Measurements from ENCODE around the gene DDX1. TPM values are rescaled to one million over a fixed set of nuclear protein-coding genes. Genes with fewer than 3 reads are reported as not detected.

DDX1 gene
- total RNA-seq, 3 donors from 2014 or later = 57.4 to 72.6 (median 71.0) TPM

DNA sequence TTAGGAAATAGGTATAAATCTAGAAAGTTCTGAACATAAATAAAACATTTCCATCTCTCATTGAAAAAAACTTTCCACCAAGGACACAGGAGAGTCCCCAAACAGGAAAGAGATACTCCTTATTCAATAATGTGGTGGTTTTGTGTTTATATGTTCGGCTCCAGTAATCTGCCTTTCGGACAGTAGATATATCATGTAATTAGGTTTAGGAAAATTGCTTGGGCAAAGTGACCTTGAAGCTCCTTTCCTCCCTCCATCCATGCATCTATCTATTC is 69.6 kb downstream of the DDX1 start:
- Histone ChIP-seq H3K27me3 (no peaks in the 10 kb centered on the region), H3K9me3 (no peaks in the 10 kb centered on the region), H3K36me3 (no peaks in the 10 kb centered on the region), H3K4me1 (no peaks in the 10 kb centered on the region), H3K4me3 (no peak overlapping the region), H3K27ac (no peak overlapping the region)
- no peak for TF ChIP-seq POLR2A (IDR thresholded peaks at IDR 0.05)
- TF ChIP-seq, protein P1, sequence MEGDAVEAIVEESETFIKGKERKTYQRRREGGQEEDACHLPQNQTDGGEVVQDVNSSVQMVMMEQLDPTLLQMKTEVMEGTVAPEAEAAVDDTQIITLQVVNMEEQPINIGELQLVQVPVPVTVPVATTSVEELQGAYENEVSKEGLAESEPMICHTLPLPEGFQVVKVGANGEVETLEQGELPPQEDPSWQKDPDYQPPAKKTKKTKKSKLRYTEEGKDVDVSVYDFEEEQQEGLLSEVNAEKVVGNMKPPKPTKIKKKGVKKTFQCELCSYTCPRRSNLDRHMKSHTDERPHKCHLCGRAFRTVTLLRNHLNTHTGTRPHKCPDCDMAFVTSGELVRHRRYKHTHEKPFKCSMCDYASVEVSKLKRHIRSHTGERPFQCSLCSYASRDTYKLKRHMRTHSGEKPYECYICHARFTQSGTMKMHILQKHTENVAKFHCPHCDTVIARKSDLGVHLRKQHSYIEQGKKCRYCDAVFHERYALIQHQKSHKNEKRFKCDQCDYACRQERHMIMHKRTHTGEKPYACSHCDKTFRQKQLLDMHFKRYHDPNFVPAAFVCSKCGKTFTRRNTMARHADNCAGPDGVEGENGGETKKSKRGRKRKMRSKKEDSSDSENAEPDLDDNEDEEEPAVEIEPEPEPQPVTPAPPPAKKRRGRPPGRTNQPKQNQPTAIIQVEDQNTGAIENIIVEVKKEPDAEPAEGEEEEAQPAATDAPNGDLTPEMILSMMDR (IDR thresholded peaks at IDR 0.05) = no peak
- no peak for TF ChIP-seq POLR2AphosphoS5 (IDR thresholded peaks at IDR 0.05)
- DNase-seq (ENCODE audit: low spot score in 2 of 2) = no peak
- intact Hi-C loops (cut with DNase I; ENCODE audit: low total_unique reads) = no loop called here

DNA sequence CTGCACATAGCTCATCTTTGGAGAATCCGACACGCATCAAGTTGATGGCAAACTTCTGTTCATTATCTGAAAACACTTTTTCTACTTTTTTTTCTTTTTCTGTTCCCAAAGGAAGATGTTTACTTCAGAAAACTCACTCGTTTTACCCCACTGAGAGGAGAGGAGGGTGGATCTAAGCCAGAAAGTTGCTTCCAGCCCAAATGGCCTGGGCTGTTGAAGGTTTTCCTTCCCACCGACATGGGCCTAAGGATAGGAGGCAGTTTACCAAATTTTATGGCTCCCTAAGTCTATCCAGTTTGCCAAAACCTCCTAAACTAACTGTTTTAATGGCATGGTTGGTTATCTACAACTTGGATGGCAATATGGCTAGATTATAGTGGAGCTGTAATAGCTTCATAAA is 70.4 kb downstream of the DDX1 start:
- intact Hi-C loops (cut with DNase I; ENCODE audit: low total_unique reads) = no loop called here
- Histone ChIP-seq H3K36me3 (no peaks in the 10 kb centered on the region), H3K4me3 (no peak overlapping the region), H3K27me3 (no peaks in the 10 kb centered on the region), H3K9me3 (no peaks in the 10 kb centered on the region), H3K4me1 (no peaks in the 10 kb centered on the region), H3K27ac (no peak overlapping the region)
- TF ChIP-seq, protein P1 (IDR thresholded peaks at IDR 0.05) = no peak
- TF ChIP-seq POLR2A (IDR thresholded peaks at IDR 0.05) (no peak), POLR2AphosphoS5 (IDR thresholded peaks at IDR 0.05) (no peak)
- no peak for DNase-seq (ENCODE audit: low spot score in 2 of 2)

DNA sequence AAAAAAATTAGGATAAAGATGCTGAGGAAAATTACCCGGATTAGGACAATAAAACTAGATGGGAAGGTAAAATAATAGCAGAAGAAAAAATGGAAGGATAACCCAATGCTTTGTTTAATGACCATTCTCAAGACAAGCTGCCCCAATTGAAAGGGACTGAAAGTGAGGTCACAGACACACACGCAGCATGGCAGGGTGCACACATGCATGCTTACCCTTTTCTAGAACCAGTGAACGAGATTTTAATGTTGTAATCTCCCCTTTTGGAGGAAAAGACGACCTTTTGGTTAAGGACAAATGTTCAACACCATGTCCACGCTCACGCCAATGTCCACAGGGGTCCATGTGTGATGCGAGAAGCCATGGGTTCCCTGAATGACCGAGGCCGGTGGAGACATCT is 70.9 kb downstream of the DDX1 start:
- no peak for DNase-seq (ENCODE audit: low spot score in 2 of 2)
- no peaks in the 10 kb centered on the region for H3K36me3 ChIP-seq
- TF ChIP-seq POLR2A (IDR thresholded peaks at IDR 0.05) (no peak), POLR2AphosphoS5 (IDR thresholded peaks at IDR 0.05) (no peak)
- TF ChIP-seq, protein P1 (IDR thresholded peaks at IDR 0.05) = no peak
- no peaks in the 10 kb centered on the region for H3K9me3 ChIP-seq
- no peaks in the 10 kb centered on the region for H3K4me1 ChIP-seq
- H3K4me3 ChIP-seq = no peak overlapping the region
- H3K27ac ChIP-seq = no peak overlapping the region
- intact Hi-C loops (cut with DNase I; ENCODE audit: low total_unique reads) = no loop called here
- no peaks in the 10 kb centered on the region for H3K27me3 ChIP-seq

DNA sequence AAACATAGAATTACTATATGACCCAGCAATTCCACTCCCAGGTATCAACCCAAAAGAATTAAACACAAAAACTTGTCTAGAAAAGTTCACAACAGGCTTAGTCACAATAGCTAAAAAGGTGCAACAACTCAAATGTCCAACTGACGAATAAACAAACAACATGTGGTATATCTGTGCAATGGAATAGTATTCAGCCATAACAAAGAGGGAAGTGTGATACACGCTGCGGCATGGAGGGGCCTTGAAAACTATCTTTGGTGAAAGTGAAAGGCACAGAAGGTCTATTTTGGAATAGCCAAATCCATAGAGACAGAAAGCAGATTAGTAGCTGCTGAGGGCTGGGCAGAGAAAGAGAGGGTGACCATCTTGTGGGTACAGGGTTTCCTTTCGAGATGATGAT is 72.1 kb downstream of the DDX1 start:
- H3K27me3 ChIP-seq = no peaks in the 10 kb centered on the region
- H3K36me3 ChIP-seq = no peaks in the 10 kb centered on the region
- intact Hi-C loops (cut with DNase I; ENCODE audit: low total_unique reads) = no loop called here
- DNase-seq (ENCODE audit: low spot score in 2 of 2) = no peak
- no peaks in the 10 kb centered on the region for H3K9me3 ChIP-seq
- H3K4me1 ChIP-seq = no peaks in the 10 kb centered on the region
- no peak for TF ChIP-seq POLR2AphosphoS5 (IDR thresholded peaks at IDR 0.05)
- TF ChIP-seq, protein P1 (IDR thresholded peaks at IDR 0.05) = no peak
- TF ChIP-seq POLR2A (IDR thresholded peaks at IDR 0.05) = no peak
- no peak overlapping the region for H3K4me3 ChIP-seq
- no peak overlapping the region for H3K27ac ChIP-seq

DNA sequence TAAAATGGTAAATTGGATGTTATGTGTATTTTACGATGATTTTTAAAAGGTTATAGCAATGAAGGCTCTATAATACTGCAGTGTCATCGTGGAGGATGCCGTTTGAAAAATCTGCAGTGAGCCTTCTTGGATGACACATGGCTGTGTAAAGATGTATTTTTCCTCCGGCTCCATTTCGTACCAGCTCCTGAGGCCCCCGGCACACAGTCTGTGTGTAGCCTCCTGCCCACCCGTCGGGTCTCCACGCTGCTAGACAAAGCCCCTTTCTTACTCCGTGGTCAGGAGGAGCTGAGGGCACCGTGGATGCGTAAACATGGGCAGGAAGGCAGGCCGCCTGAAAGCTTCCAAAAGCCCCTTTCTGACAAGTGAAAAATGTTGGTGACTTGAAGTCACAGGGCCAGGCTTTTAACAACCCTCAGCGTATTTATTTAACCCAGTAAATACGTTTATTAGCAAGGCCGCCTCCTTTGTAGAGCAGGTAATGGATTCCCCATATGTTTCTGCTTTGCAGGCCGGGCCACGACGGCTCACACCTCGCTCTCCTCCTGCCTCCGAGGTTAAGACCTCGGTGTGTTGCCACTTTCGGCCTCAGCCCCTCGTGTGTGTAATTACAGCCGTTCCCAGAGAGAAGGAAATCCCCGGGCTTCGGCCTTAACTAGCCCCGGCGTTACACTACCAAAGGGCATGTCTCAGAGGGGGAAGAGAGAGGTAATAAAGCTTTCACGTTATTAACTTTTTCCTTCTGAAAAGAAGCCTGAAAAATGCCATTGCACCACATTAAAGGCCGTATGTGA is 72.8 kb downstream of the DDX1 start:
- Histone ChIP-seq H3K4me3 (no peak overlapping the region), H3K27ac (no peak overlapping the region), H3K27me3 (no peaks in the 10 kb centered on the region), H3K36me3 (no peaks in the 10 kb centered on the region), H3K9me3 (no peaks in the 10 kb centered on the region), H3K4me1 (no peaks in the 10 kb centered on the region)
- no peak for DNase-seq (ENCODE audit: low spot score in 2 of 2)
- TF ChIP-seq POLR2AphosphoS5 (IDR thresholded peaks at IDR 0.05) (no peak), POLR2A (IDR thresholded peaks at IDR 0.05) (no peak)
- TF ChIP-seq, protein P1 (IDR thresholded peaks at IDR 0.05) = no peak
- intact Hi-C loops (cut with DNase I; ENCODE audit: low total_unique reads) = no loop called here

Measured in breast epithelium (tissue), 4 donors.